HUDEP-2 (cell line): Measurements from ENCODE around the gene ADORA1.
A peak's percentile ranks its signal among the peaks of the same experiment; 100 is the strongest.

Experiments
- DNase-seq, 76 experiments: peaks; one replicate each; lab custom pipeline; 2025; ENCODE audit not compliant: unreplicated experiment in 76 of 76; lab: John Stamatoyannopoulos, UW

ADORA1 gene

DNA sequence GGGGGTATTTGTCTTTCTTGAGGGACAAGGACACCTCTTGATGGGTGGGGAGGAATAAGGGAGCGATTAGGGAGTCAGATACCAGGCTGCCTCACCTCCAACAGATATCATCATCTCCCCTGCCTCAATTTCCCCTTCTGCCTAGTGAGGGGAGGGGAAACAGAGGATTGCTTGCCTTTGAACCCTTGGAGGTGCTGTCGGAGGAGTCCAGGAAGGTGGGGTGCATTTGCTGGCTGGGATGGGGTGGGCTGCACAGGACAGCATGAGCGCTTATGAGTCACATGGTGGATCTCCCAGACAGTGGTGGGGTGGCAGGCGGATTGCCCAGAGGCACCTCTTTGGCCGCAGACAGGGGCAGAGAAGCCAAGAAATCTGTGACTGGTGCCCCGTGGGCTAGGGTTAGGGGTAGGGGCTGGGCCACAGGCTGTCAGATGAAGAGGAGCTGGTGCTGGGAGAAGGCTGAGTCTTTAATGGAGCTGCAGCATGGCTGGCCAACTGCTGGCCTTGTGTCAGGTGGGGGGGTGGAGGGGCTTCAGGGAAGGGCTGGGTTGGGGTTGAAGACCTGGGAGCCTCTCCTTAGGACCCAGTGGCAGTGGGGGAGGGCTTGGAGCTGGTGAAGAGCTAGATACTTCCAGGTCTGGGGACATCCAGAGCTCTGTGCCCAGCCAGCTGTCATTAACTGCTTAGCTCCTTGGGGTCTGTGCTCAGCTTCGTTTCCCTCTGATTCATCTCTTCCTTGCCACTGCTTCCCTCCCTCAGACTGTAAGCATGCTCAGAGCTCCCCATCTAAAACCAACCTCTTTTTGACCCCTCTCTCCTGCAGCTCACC lies 7.0 kb upstream of the ADORA1 start:
- DNase-seq = no peak

DNA sequence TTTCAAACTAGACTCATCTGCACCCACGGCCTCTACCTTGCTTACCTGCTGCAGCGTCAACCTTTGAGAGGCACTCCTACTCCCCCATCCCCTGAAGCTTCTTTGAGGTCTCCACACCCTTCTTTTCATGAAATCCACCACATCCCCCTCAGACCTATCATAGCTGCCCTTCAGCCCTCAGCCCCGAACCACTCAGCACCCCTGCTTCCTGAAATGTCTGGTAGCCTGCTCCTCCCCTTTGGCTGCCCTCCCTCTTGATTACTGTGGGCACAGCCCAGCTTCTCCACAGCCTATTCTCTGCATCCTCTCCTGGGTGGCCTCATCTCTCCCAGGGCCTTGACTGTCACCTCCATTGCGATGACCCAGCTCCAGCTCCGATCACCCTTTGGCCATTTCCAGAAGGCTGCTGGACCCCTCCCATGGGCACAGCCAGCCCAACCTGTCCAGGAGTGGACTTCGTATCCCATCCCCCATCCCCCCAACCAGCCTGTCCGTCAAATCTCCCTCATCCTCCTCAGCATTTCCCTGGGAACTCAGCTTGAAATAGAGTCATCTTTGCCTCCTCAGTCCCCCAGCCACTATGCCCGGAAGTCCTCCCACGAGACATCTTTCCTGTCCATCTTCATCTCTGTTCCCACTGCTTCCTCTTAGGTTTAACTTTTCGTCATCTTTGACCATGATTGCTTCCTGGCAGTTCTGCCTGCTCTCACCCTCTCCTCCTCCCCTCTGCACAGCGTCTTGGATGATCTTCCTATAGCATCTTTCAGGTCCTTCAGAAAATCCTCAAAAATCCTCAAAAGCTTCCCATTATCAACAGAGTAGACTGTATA lies 6.1 kb upstream of the ADORA1 start:
- DNase-seq = no peak

DNA sequence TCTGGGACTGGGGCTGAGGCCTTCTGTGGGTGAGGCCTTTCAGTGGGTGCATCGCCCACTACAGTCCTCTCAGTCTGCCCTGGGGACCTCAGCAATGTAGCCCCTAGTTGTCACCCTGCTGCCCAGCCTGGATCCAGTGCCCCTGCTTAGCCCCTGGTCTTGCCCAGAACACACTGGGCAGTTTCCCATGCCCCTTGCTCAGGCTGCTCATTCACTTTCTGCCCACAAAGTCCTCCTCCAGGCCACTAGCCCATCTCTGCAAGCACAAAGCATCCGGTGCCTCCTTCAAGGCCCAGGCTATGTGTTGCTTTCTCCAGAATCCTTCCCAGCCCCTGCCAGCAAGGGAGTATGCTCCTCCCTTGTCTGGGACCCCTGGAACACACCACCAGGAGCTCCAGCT lies 5.4 kb upstream of the ADORA1 start:
- DNase-seq = no peak

DNA sequence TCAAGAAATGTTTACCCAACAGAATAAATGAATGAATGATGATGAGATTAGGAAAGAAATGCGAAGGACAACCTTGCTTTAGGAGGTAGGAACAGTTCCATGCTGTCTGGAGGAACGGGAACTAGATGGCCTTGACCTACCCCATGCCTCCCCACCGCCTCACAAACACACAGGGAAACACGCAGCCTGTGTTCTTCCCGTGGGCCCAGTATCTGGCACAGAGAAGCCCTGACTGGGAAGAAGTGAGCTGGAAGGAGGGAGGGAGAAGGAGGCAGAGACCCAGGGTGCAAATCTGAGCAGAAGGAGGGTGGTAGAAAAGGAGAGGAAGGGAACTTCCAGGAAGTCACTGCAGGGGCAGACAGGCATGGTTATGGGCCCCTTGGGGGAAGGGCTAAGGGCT lies 3.5 kb upstream of the ADORA1 start:
- DNase-seq = no peak

DNA sequence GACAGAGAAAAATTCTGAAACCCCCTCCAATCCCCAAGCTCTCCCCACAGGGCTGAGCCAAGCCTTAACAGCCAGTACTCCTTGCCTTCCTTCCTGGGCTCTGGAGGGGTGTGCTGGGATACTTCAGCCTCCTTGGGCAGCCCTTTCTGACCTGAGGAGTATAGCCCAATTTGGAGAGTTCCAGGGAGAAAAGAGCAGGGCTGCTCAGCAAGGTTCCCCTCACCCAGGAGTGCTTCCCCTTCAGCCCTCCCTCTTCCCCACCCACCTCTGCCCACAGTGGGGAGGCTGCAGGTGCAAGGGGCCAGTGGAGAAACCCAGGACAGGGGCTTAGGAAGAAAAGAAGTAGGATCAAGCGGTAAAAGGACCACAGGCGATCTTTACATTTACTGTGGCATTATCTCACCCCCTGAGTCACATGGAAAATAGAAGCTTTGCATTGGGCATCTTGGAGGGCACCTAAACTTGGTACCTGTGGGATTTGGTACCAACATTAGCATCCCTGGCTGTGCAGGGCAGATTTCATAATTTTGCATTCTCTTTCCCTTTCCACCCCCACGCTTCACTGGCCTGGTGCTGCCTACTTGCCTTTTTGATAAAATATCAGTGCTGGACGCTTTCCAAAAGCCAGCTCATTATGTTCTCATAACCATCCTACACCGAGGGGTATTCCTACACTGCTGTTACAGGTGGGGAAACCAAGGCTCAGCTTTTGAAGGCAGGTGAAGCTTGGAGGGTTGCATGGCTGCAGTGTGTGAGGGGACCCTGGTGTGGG lies 2.8 kb upstream of the ADORA1 start:
- peak in 7 of 76 experiments; percentile 3 to 37 (median 10) for DNase-seq

DNA sequence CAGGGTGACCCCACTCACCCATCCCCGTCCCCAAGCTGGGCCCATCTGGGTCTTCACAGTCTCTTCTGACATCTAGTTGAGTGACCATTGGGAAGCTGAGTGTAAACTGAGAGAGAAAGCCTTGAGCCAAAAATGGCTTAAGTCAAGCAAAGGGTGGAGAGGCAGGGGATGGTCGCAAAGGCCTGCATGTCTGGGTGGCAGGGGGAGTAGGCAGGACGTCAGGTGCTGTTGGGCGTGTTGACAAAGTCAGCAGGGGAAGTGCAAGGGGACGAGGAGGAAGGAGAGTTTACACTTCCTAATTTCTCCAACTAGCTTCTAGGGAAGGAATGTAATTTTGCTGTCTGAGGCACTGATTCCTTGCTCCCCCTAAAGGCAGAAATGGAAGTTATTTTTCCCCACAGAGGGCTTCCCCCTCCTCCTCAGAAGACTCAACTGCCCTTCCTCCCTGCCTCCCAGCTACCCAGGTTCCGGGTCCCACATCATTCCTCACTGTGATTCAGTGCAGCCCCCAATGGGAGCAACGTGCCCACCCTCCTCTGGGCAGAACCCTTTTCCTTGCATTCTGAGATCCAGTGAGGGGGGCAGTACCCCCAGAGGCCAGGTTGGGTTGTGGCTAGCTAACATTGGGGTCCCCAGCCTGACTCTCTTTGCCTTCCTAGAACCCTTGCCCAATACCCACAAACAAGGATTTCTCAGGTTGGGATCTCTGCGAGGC lies 1.2 kb upstream of the ADORA1 start:
- DNase-seq = no peak

DNA sequence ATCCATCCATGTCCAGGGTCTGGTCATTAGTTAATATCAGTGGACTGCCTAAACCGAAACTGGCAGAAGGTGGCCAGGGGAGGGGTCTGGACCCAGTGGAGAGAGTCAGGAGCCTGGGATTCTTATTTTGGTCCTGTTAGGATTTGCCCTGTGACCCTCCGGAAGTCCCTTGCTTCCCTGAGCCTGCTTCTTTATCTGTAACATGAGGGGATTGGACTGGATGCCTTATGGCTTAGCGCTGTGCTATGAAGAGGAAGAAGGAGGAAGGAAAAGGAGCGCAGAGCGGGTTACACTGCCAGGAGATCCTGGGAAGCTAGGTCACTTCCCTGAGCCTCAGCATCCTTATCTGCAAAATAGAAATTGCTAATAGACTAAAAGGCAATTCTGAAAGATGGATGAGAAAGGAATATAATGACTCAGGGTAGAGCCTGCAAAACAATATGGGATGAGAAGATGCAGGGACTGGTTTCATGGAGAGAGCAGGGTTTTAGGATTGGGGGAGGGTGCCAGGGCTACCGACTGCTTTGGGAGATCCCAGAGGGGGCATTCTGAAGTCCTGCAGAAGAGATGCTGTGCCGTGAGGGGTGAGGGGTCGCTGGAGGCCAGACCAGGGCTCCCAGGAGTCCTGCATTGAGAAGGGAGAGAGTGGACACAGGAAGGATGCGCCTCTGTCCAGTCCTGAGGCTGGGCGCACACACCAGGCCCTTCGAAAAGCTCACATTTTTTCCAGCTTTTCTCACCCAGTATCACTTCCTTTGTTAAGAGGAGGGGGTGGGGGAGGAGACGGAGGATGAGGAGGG lies 460 bp upstream of the ADORA1 start:
- DNase-seq = no peak

DNA sequence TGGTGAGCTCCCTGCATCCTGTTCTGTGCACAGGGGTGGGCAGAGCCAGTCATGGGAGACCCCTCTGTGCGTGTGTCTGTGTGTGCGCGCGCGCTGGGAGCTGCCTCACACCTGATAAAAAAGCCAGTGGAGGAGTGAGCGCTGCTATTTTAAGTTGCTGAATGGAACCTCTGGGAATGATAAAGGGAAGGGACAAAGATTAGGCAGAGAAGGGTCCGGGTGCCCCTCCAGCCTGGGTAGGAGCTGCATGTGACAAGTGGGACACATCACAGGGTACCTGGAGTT lies 847 bp downstream of the ADORA1 start:
- no peak for DNase-seq

DNA sequence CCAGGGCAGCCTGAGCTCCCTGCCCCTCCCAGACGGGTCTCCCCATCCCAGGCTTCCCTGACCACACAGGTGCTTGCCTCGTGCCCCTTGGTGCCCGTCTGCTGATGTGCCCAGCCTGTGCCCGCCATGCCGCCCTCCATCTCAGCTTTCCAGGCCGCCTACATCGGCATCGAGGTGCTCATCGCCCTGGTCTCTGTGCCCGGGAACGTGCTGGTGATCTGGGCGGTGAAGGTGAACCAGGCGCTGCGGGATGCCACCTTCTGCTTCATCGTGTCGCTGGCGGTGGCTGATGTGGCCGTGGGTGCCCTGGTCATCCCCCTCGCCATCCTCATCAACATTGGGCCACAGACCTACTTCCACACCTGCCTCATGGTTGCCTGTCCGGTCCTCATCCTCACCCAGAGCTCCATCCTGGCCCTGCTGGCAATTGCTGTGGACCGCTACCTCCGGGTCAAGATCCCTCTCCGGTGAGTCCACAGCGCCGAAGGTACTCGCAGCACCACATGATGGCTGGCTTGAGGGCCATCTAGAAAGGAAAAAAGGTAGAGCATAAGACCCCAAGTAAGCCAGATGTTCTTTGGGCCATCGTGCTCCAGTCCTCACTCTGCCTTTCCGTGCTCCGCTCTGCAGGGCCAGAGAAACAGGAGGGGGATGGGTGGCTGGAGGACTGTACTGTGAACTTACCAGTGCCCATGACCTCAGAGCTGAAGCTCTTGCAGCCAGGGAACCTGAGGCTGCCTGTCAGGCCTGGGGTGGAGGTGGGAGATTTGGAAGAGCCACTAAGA lies 1.4 kb downstream of the ADORA1 start:
- DNase-seq = no peak

DNA sequence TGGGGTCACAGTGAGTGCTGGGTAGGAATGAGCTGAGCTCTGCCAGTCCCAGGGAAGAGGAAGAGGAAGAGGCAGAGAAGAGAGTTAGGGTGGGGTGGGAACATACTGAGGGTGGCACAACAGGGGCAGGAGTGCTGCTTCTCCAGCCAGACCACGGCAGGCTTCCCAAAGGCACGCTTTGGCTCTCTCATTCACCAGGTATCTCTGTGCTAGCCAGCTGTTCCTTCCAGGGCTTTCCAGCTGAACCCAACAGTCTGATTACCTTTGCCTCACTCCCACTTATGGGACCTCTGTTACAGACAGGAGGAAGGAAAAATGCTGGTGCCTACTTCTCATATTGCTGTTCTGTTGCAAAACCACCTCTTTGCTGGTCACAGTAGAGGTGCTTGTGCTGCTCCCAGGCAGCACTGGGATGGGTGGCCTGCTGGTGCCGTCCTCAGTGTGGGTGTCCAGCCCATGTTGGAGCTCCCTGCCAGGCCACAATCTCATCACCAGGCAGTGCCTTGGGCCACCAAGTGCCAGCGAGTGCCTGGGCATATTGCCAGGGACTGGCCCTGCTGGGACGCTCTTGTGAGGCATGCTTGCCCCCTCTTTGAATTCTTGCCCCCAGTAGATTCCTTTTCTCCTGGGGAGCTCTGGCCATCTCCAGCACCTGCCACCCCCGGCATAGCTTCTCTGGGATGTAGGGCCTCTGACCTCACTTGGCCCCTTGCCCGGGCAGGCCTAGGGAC lies 2.1 kb downstream of the ADORA1 start:
- DNase-seq = peak in 1 of 76 experiments; percentile 6

DNA sequence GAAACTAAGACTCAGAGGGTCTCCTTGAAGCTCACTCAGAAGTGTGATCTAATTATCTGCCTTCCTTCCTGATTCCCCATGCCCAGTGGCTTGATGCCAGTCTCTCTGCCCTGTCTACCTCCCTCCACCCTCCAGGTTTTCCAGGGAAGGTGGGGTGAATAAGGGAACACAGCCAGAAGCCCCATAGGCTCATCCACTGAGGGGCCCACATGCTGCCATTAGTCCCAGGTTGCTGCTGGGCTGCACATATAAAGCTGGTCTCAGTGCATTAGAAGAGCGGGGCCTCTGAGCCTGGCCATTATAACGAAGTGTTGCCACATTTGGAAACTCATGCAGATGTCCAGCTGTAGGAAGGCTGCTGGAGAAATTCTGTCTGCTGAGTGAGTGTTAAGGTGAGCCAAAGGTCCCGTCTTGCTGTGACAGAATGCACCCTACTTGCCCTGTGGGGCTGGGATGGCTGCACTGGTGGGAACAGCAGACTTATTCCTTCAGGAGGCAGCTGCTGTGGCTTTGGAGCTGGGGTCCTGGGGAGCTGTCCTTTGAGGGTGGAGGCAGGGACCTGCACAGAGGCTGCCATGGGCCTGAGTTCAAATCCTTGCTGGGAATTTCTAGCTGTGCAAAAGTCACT lies 2.9 kb downstream of the ADORA1 start:
- DNase-seq = no peak

DNA sequence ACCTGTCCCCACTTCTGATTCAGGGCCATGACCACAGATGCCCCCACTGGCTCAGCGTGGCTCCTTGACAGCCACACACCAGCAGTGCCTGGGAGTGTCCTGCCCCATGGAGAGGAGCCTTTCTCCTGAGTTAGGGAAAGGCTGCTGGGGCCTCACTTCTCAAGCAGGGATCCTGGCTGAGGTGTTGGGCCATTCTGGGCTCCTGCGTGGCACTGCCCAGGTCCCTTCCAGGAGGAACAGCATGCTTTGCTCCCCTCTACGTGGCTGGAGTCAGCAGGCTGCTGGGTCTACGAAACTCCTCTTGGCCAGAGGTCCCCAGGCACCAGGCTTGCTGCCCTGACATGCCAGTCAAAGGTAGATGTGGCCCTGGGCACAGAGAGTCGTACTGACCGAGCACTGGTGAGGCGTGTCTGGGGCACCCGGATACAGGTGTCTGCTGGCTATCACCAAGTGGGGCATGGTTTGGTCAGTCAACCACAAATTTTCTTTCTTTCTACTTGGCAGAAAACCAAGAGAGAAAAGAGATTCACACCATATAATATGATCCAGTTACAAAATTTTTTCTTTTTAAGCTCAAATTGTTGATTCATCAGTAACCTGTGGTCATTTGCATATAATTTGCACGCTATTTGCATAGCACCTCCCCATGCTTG lies 4.1 kb downstream of the ADORA1 start:
- no peak for DNase-seq

DNA sequence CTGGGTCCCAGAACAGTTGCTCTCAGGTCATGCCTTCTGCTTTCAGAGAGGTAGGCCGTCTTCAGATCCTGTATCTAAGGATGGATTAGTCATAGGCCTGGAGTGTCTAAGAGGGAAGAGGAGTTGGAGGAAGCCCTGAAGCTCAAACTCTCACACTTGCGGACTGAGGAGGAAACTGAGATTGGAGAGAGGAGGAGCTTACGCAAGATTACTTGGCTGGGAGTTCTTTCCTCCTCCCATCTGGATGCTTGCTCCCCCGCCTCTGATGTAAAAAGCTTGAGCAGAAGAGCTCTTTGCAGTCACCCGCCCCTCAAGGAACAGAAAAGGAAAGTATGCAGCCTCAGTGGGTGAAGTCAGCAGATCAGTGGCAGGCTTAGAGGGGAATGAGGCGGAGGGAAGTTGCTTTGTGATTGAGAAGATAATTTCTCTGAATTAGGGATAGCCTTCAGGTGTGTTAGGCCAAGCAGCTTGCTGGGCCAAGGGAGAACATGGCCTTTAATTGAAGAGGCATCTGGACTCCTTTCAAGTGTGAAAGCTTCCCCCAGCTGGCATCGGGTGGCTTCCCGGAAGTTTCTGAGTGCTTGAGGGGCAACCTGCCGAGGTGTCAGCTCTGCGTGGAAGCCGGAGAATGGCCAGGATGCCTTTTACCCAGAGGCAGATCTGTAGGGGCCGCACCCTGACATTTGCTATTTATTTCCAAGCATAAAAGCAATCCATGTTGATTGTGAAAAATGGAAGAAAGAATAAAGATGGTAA lies 6.6 kb downstream of the ADORA1 start:
- no peak for DNase-seq

DNA sequence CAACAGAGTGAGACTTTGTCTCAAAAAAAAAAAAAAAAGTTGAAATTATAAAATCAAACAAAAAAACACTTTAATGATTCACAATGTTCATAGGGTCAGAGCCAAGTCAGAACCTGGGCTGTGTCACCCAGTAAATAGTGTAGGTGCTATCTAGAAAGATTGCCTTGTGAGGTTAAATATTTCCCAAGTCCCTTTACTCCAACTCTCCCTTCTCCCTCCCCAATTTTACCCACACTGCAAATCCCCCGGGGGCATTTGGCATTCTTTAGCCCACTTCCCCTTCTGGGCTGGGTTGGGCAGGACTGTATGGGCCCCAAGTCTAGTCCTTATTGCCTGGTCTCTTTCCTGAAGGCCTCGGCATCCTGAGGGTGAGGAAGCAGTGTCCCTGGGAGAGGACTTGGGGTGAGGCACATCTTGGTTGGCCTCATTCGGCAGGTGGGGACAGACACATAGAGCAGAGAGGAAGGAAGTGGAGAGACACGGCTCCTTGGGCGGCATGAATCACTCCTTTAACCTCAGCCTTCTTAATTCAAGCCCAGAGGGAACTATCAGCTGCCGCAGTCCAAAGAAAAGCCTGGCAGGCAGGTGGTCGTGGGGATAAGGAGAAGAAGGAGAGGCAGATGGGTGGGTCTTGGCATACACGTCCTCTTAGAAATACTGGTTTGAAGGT lies 8.2 kb downstream of the ADORA1 start:
- peak in 1 of 76 experiments; percentile 1 for DNase-seq

DNA sequence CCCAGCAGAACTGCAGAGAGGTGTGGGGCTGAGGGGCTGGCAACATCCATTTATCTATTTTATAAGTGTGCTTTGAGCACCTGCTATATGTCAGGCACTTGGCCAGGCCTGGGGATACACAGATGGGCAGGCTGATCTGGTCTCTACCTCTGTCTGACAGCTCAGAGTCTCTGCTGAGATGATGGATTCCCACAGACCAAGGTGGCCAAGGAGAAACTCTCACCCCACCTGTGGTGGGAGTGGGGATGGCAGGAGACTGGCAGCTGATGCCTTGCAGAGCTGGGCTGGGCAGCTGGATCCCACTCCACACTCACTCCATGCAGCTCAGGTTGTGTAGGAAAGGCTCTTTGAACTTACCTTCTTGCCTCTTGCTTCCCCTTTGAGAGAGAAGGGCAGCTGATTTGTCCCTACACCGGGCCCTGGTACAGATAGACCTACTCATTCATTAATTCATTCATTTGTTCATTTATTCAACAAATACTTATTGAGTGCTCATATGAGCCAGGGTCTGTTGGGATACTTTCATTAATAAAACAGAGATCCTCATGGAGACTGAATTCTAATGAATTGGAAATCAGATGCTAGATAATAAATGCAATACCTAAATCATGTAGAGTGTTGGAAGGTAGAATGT lies 9.0 kb downstream of the ADORA1 start:
- no peak for DNase-seq

DNA sequence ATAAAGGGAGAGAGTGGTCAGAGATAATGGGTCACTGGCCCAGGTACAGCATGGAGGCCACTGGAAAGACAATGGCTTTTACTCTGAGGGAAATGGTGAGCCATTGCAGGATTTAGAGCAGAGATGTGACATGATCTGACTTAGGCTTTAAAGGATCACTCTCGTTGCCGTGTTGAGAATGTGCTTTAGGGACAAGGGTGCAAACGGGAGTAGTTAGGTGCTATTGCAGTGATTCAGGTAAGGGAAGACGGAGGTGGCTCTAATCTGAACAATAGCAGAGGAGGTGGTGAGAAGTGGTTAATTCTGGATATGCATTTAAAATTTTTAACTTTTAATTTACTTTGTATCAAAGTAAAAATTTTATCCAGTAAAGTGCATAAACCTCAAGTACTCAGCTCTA lies 9.8 kb downstream of the ADORA1 start:
- no peak for DNase-seq
